ENCODE measurements around the gene MED4. TPM values are rescaled to one million over a fixed set of nuclear protein-coding genes. Genes with fewer than 3 reads are reported as not detected.

Gene MED4
- total and polyA plus RNA-seq, 2 of the 8 experiments (the other 6 are each of a cell fraction or from before 2014, with no cell fraction given), result 25.7 to 48.1 TPM

DNA sequence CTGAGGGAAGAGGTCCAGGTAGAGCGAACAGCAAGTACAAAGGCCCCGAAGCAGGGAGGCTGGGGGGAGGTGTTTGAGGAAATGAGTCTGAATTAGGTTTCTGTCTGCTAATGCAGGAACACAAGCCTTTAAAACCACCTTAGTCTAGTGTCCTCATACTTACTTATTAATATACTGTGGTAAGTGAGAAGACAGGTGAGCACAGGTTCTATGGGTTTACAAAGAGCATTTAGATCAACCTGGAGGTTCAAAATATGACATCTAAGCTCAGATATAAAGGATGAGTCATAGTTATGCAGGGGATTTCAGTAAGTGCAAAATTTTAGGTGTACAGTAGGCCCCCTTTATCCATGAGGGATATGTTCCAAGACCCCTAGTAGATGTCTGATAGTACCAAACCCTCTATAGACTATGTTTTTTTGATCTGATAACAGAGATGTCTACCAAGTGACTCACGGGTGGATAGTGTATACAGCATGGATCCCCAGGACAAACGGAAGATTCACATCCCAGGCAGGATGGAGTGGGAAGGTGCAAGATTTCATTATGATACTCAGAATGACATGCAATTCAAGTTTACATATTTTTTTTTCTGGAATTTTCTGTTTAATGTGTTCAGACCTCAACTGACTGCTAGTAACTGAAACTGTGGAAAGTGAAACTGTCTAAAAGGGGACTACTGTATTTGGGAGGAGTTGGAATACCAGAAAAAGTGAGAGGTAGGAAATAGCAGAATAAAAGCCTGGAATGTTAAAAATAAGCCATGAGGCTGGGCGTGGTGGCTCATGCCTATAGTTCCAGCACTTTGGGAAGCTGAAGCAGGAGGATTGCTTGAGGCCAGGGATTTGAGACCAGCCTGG, 18.2 kb upstream of the MED4 start:
- Histone ChIP-seq H2BK20ac (ENCODE audit: low read length) (no peak overlapping the region), H3K4me1 (replicated peaks in 1 of 4; ENCODE audit: control insufficient read depth in 3 of 4, insufficient read depth in 4 of 4, low read length in 3 of 4) (no peaks in the 10 kb centered on the region), H3K79me2 (ENCODE audit: control insufficient read depth in 1 of 2, insufficient read depth in 2 of 2, low read length in 2 of 2) (no peaks in the 10 kb centered on the region), H2BK12ac (ENCODE audit: low read depth, low read length) (no peak overlapping the region), H3K36me3 (ENCODE audit: control insufficient read depth in 2 of 4, insufficient read depth in 4 of 4, low read length in 3 of 4) (no peaks in the 10 kb centered on the region), H2AK5ac (ENCODE audit: low read depth, low read length) (no peak overlapping the region), H3K27me3 (replicated peaks in 1 of 4; ENCODE audit: control insufficient read depth in 3 of 4, extremely low read depth in 1 of 4, insufficient read depth in 3 of 4, low read length in 3 of 4) (no peaks in the 10 kb centered on the region), H4K20me1 (replicated peaks in 1 of 2; ENCODE audit: control insufficient read depth in 1 of 2, insufficient read depth in 2 of 2, low read length in 2 of 2) (no peaks in the 10 kb centered on the region), H2AFZ (ENCODE audit: low read length) (no peak overlapping the region), H3K56ac (replicated peaks; ENCODE audit: insufficient read length, low read depth, low read length) (no peak overlapping the region), H2BK120ac (replicated peaks; ENCODE audit: low read depth, low read length) (no peak overlapping the region), H3K23ac (ENCODE audit: insufficient read length) (no peak overlapping the region), H3K18ac (ENCODE audit: extremely low read depth, low read length) (no peak overlapping the region), H4K5ac (ENCODE audit: insufficient read length, low read depth, low read length) (no peak overlapping the region), H3K4ac (replicated peaks; ENCODE audit: insufficient read length, low read depth, low read length) (no peak overlapping the region), H3K27ac (ENCODE audit: low read depth, low read length) (no peak overlapping the region), H3K9me3 (ENCODE audit: insufficient read depth in 2 of 2, low read depth in 1 of 2, low read length in 1 of 2) (no peaks in the 10 kb centered on the region), H4K8ac (ENCODE audit: extremely low read depth, insufficient read depth, low read length) (no peak overlapping the region; the same call in 1 of the 2 replicates), H3K9ac (replicated peaks in 1 of 4; ENCODE audit: extremely low read depth in 1 of 4, low read depth in 3 of 4, low read length in 3 of 4) (no peak overlapping the region), H3K14ac (ENCODE audit: insufficient read length) (no peak overlapping the region), H3K4me2 (ENCODE audit: insufficient read depth in 1 of 2, low read depth in 2 of 2, low read length in 2 of 2) (no peak overlapping the region), H2BK15ac (ENCODE audit: low read length) (no peak overlapping the region), H4K91ac (replicated peaks; ENCODE audit: insufficient read length, low read length) (no peak overlapping the region), H2BK5ac (ENCODE audit: low read depth, low read length) (no peak overlapping the region), H3K79me1 (ENCODE audit: low read depth, low read length) (no peaks in the 10 kb centered on the region), H3K4me3 (ENCODE audit: extremely low read depth in 1 of 4, insufficient read depth in 2 of 4, low read depth in 3 of 4, low read length in 4 of 4) (no peak overlapping the region), H3K23me2 (ENCODE audit: low read depth, low read length) (no peaks in the 10 kb centered on the region)
- ChIA-PET POLR2A (ENCODE audit: partially characterized antibody) (no interaction called here), CTCF (ENCODE audit: partially characterized antibody) (interaction anchor here (0.6 kb wide), 1 partner anchor 1987 kb away, joined by 3 read pairs; no protein-coding TSS in a partner anchor)
- FAIRE-seq, result no peak
- no peak for DNase-seq (ENCODE audit: low read depth in 1 of 2, low spot score in 2 of 2)
- 94% methylated on average over 5 of the region's 5 CpGs; no CpG with 5 or more reads in 1 of the 2 experiments for WGBS, 2 experiments (ENCODE audit: extremely low coverage in 1 of 2, insufficient coverage in 1 of 2, insufficient read length in 1 of 2, insufficient replicate concordance in 2 of 2, low coverage in 1 of 2, low lambda C conversion rate in 2 of 2, missing lambda C conversion rate in 1 of 2)
- no peak for TF ChIP-seq SIN3A (conservative IDR thresholded peaks at IDR 0.05 in 1 of 2, IDR thresholded peaks at IDR 0.05 in 1 of 2; ENCODE audit: low read depth in 1 of 2, low read length in 2 of 2)
- TF ChIP-seq TEAD4 (IDR thresholded peaks at IDR 0.05; ENCODE audit: low read depth, low read length), result no peak
- no peak for TF ChIP-seq EZH2 (IDR thresholded peaks at IDR 0.05; ENCODE audit: low read depth, low read length, severe bottlenecking)
- TF ChIP-seq HDAC2 (IDR thresholded peaks at IDR 0.05; ENCODE audit: borderline replicate concordance in 1 of 2, low read depth in 2 of 2, low read length in 2 of 2), result no peak
- no peak for TF ChIP-seq TAF1 (IDR thresholded peaks at IDR 0.05; ENCODE audit: low read depth, low read length)
- no peak for TF ChIP-seq SP1 (IDR thresholded peaks at IDR 0.05; ENCODE audit: low read depth, low read length)
- TF ChIP-seq CTBP2 (IDR thresholded peaks at IDR 0.05; ENCODE audit: borderline replicate concordance, insufficient read depth, insufficient read length, low read length), result no peak
- no peak for TF ChIP-seq SRF (IDR thresholded peaks at IDR 0.05; ENCODE audit: low read depth, low read length)
- TF ChIP-seq RXRA (IDR thresholded peaks at IDR 0.05; ENCODE audit: insufficient read depth, low read depth, low read length), result no peak
- no peak for TF ChIP-seq SAP30 (IDR thresholded peaks at IDR 0.05; ENCODE audit: insufficient read depth, insufficient replicate concordance, low read length)
- TF ChIP-seq CREB1 (IDR thresholded peaks at IDR 0.05), result no peak
- TF ChIP-seq POLR2A (IDR thresholded peaks at IDR 0.05; ENCODE audit: control extremely low read depth in 1 of 2, low read depth in 2 of 2, low read length in 2 of 2), result no peak
- TF ChIP-seq NRF1 (IDR thresholded peaks at IDR 0.05; ENCODE audit: low read depth, low read length), result no peak
